Activated T-helper 17 cell treated with anti-CD3 and anti-CD28 coated beads, Interleukin-2, amount 50 U/mL, for 72 hours (primary cell): ENCODE measurements around the gene B3GNT8. TPM values are rescaled to one million over a fixed set of nuclear protein-coding genes. Genes with fewer than 3 reads are reported as not detected.
A peak's percentile ranks its signal among the peaks of the same experiment; 100 is the strongest.
"Not testable (repeated sequence)": the region's sequence is repeated elsewhere in the genome, so short reads cannot be mapped to it uniquely, and the experiment has no call there.

Experiments used
- ATAC-seq: fragments of 150-1000 bp; cut with Tn5 transposase; replicated peaks from 2 replicates; pipeline ENCODE4 v1.10.0; 2021; ENCODE audit warnings: mild to moderate bottlenecking, moderate library complexity
- H3K27ac Mint-ChIP-seq: one replicate; pipeline ENCODE4 v1.8.0; 2022; ENCODE audit warnings: mixed read lengths
- H3K27me3 Mint-ChIP-seq: one replicate; pipeline ENCODE4 v1.8.0; 2022; ENCODE audit warnings: mixed read lengths
- H3K36me3 Mint-ChIP-seq: one replicate; pipeline ENCODE4 v1.8.0; 2022; ENCODE audit warnings: low read depth, mild to moderate bottlenecking, mixed read lengths
- H3K4me1 Mint-ChIP-seq: one replicate; pipeline ENCODE4 v1.8.0; 2022; ENCODE audit warnings: mixed read lengths
- H3K4me3 Mint-ChIP-seq: one replicate; pipeline ENCODE4 v1.8.0; 2022; ENCODE audit warnings: mild to moderate bottlenecking, mixed read lengths
- H3K9me3 Mint-ChIP-seq: one replicate; pipeline ENCODE4 v1.8.0; 2022; ENCODE audit warnings: mixed read lengths
- total RNA-seq, 2 donors: library from RNA; stranded (reverse); gene quantifications; one replicate each; pipeline ENCODE4 v1.2.3, GENCODE V29; 2022

Gene B3GNT8, protein sequence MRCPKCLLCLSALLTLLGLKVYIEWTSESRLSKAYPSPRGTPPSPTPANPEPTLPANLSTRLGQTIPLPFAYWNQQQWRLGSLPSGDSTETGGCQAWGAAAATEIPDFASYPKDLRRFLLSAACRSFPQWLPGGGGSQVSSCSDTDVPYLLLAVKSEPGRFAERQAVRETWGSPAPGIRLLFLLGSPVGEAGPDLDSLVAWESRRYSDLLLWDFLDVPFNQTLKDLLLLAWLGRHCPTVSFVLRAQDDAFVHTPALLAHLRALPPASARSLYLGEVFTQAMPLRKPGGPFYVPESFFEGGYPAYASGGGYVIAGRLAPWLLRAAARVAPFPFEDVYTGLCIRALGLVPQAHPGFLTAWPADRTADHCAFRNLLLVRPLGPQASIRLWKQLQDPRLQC
- total RNA-seq = under 1 TPM; 0.45 to 0.71 TPM

DNA sequence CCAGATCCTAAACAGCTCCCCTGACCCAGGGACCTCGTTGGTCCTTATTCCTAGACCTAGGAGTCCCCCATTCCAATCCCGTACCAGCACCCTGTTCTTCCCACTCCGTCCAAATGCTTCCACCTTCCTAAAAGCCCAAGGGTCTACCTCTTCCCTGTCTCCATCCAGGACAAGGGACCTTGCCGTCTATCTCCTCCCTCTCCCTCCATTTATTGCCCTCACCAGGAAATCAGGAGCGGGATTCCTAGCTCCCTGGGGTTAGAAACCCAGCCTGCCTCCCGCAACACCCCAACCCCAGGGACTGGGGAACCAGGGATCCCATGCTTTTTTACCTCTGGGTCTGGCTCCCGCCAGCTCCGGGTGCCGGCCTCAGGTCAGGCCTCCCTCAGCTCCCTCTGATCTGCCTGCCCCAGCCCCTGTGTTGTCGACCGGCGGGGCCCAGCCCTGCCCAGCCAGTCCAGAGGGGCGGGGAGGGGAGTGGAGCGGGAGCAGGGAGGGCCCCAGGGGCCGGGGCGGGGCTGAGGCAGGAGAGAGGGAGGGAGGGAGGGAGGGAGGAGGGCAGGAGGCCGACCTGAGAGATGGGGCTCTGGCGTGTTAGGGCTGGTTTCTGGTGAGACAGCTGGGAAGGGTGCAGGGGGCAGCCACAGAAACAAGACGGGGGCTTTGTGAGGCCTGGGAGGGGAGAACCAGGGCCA is at the start of gene B3GNT8:
B3GNT8 (minus strand) TSS at position 423 of the 695 bp plus-strand sequence. CDS start 596 bp downstream, outside the sequence.
- peaks cover 12% of the 10 kb centered on the region for H3K4me1 Mint-ChIP-seq
- peak within 1 kb of the TSS; percentile 84 for H3K4me3 Mint-ChIP-seq
- peaks cover 47% of the 10 kb centered on the region for H3K36me3 Mint-ChIP-seq
- H3K27ac Mint-ChIP-seq = peak within 1 kb of the TSS; percentile 94
- no peaks in the 10 kb centered on the region for H3K9me3 Mint-ChIP-seq
- H3K27me3 Mint-ChIP-seq = no peaks in the 10 kb centered on the region
- peak; percentile 70 for ATAC-seq

DNA sequence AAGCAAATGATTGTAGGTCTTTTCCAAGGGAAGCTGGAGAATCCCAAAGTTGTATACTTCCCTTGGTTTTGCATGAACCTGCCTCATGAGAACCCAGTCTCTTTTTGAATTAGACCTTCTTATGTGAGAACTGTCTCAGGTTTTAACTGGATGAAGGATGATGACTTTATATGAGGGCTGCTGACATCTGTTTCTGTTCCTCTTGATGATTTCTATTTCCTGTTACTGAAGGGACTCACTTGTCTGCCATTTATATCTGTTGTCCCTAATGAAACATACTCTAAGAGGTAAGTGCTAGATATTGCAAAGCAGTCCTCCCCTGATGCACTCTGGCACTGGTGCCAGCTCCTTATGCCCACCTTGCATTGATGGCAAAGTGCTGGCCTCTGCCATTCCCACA is 49.4 kb upstream of the B3GNT8 start:
- Mint-ChIP-seq H3K36me3 (no peaks in the 10 kb centered on the region), H3K4me3 (no peak overlapping the region), H3K27me3 (peaks cover 48% of the 10 kb centered on the region), H3K27ac (no peak overlapping the region), H3K4me1 (no peaks in the 10 kb centered on the region), H3K9me3 (no peaks in the 10 kb centered on the region)
- no peak for ATAC-seq

DNA sequence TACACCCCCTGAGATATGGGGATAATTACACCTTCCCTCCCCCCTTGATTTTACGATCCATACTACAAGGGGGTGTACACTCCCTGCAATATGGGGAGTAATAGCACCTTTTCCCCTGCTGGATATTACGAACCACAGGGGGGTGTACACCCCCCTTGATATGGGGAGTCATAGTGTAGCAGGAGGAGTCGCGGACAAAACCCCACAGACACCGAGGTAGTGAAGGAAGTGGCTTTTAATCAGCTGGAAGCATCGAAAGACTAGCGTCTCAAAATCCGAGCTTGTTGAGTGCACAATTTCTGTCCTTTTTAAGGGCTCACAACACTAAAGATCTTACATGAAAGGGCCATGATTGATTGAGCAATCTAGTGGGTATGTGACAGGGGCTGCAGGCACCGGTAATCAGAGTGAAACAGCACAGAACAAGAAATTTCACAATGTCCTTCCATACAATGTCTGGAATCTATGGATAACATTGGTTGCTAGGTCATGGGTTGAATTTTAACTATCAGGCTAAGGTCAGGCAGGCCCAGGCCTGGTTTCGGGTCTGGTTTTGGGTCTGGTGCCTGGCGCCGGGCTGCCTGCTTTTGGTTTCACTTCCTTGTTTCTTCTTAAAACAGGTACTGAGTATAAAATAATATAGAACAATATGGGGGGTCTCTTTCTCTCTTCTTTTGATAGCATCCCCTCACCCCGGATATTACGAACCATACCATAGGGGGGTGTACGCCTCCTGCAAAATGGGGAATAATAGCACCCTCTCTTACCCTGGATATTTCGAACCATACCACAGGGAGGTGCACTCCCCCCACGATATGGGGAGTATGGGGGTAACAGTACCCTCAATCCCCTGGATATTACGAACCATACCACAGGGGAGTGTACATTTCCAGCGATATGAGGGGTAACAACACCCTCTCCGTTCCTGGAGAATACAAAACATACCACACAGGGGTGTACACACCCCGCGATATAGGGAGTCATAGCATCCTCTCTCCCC is 36.4 kb upstream of the B3GNT8 start:
- not testable (repeated sequence) for H3K9me3 Mint-ChIP-seq, H3K4me1 Mint-ChIP-seq, H3K36me3 Mint-ChIP-seq
- peak; percentile 53 for ATAC-seq
- Mint-ChIP-seq H3K27me3 (peaks cover 30% of the 10 kb centered on the region), H3K4me3 (peak overlapping the region; percentile 58), H3K27ac (peak overlapping the region; percentile 57)

DNA sequence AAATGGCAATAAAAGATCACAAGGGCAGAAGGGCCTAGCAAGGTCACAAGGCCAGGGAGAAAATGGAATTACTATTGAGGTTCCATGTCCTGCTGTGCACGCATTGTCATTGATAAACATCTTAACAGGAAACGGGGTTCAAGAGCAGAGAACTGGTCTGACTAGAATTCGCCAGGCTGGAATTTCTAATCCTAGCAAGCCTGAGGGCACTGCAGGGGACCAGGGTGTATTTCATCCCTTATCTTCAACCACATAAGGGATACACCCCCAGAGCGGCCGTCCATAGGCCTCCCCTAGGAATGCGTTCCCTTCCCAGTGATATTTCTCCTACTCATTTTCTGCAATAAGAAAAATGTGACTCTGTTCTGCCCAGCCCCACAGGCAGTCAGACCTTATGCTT is 35.3 kb upstream of the B3GNT8 start:
- H3K27ac Mint-ChIP-seq = no peak overlapping the region
- H3K4me1 Mint-ChIP-seq = peaks cover 10% of the 10 kb centered on the region
- H3K4me3 Mint-ChIP-seq = peak overlapping the region; percentile 58
- ATAC-seq = no peak
- H3K36me3 Mint-ChIP-seq = no peaks in the 10 kb centered on the region
- no peaks in the 10 kb centered on the region for H3K9me3 Mint-ChIP-seq
- peaks cover 21% of the 10 kb centered on the region for H3K27me3 Mint-ChIP-seq

DNA sequence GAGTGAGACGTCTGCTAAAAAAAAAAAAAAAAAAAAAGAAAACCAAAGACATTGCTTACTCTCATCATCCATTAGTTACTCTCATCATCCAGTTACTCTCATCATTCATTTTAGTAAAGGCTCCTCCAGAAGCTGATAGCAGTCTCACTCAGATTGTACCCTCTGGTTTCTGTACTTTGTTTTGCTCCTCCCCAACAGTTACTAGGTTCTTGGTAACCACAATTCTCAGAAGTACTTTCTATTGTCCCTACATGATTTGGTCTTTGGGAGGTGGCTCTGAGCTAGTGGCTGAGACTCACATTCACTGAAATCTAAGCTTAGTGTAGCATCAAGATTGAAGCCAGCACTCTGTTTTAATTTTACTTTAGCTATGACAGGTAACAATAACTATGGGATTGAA is 30.1 kb upstream of the B3GNT8 start:
- peak overlapping the region; percentile 15 for H3K4me3 Mint-ChIP-seq

DNA sequence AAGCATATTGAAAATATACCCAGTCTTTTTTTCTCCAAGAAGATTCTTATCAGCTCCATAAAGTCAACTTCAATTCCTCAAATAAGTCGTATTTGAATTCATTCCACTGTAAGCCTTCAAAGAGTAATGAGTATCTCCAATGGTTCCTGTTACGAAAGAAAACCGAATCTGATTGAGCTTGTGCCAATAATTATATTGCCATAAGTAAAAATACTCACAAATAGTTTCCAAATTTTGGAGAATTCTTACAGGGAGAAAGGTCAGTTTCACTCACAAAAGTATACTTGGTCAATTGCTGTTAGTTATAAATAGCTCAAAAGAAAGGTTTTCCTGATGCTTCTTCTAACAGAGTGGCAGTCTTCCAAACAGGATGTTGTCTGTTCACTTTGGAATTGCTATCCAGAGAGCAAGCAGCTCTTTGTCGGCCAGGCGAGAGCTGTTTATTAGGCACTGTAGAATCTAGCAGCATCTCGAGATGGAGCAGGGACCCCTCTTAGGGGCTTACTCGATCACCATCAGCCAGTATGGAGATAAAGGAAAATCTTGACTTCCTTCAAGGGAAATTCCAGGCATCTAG is 29.3 kb upstream of the B3GNT8 start:
- Mint-ChIP-seq H3K27ac (peak overlapping the region; percentile 58), H3K4me3 (peak overlapping the region; percentile 15), H3K27me3 (no peaks in the 10 kb centered on the region), H3K36me3 (no peaks in the 10 kb centered on the region), H3K4me1 (peaks cover 15% of the 10 kb centered on the region), H3K9me3 (no peaks in the 10 kb centered on the region)
- no peak for ATAC-seq

More for the DNA sequence above, 30.1 kb upstream of the B3GNT8 start:
- Mint-ChIP-seq H3K27me3 (no peaks in the 10 kb centered on the region), H3K36me3 (no peaks in the 10 kb centered on the region), H3K9me3 (no peaks in the 10 kb centered on the region), H3K27ac (peak overlapping the region; percentile 58), H3K4me1 (peaks cover 15% of the 10 kb centered on the region)
- peak; percentile 97 for ATAC-seq

DNA sequence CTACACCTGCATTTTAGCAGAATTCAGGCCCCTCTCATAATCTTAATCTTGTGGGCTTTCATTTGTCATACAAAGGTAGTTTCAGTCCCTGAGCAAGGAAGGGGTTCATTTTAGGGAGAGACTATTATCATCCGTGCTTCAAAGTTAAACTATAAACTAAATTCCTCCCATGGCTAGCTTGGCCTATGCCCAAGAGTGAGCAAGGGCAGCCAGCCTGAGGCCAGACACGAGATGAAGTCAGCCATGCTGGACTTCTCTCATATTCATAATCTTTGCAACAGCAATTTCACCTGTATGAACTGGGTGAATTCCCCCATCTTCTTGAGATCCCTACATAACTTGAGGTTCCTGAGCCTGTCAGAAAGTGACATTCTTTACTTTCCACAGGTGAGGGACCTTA is 28.8 kb upstream of the B3GNT8 start:
- ATAC-seq = no peak
- H3K4me1 Mint-ChIP-seq = peaks cover 15% of the 10 kb centered on the region

DNA sequence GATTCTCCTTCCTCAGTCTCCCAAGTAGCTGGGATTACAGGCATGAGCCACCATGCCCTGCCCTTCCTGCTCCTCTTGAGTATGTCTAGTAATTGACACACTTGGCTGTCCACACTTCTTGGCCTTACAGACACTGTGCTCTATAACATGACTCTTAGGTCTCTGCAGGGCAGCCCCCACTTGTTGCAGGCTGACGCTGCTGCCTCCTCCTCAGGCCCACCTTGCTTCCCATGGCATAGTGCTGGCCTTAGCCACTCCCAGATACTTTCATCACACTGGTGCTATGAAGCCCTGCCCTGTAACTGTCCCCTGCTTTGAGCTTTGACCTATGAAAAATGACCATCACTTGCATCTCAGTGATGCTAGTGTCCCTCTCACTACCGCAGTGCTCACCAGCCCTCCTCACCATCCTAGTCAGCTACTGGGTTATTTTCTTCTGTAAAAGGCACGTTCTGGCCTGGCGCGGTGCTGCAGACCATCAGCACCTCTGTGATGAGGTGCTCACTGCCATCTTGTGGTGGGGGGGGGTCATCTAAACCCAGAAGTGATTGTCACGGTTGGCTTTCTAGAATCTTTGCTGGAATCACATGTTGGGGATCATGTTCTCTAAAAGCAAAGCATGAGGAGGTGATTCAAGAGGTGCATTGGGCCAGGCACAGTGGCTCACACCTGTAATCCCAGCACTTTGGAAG is 25.6 kb upstream of the B3GNT8 start:
- Mint-ChIP-seq H3K27ac (no peak overlapping the region), H3K27me3 (no peaks in the 10 kb centered on the region), H3K9me3 (no peaks in the 10 kb centered on the region), H3K4me1 (peaks cover 12% of the 10 kb centered on the region), H3K4me3 (no peak overlapping the region), H3K36me3 (no peaks in the 10 kb centered on the region)
- ATAC-seq = no peak

More for the DNA sequence above, 28.8 kb upstream of the B3GNT8 start:
- Mint-ChIP-seq H3K9me3 (no peaks in the 10 kb centered on the region), H3K27ac (peak overlapping the region; percentile 58), H3K36me3 (no peaks in the 10 kb centered on the region), H3K4me3 (no peak overlapping the region), H3K27me3 (no peaks in the 10 kb centered on the region)

DNA sequence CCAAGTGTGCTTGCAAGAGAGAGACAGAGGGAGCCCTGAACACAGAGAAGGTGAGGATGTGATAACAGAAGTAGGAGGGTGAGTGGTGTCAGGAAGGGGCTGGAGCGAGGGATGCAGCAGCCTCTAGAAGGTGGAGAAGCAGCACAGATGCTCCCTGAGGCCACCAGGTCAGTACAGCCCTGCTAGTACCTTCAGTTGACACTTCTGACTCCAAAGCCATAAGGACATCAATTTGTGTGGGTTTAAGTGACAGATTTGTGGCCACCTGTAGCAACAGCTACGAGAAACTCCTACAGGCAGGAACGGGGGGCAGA is 22.6 kb upstream of the B3GNT8 start:
- Mint-ChIP-seq H3K27me3 (no peaks in the 10 kb centered on the region), H3K4me3 (peak overlapping the region; percentile 71), H3K27ac (peak overlapping the region; percentile 24), H3K4me1 (no peaks in the 10 kb centered on the region), H3K36me3 (no peaks in the 10 kb centered on the region), H3K9me3 (no peaks in the 10 kb centered on the region)
- peak; percentile 9 for ATAC-seq

DNA sequence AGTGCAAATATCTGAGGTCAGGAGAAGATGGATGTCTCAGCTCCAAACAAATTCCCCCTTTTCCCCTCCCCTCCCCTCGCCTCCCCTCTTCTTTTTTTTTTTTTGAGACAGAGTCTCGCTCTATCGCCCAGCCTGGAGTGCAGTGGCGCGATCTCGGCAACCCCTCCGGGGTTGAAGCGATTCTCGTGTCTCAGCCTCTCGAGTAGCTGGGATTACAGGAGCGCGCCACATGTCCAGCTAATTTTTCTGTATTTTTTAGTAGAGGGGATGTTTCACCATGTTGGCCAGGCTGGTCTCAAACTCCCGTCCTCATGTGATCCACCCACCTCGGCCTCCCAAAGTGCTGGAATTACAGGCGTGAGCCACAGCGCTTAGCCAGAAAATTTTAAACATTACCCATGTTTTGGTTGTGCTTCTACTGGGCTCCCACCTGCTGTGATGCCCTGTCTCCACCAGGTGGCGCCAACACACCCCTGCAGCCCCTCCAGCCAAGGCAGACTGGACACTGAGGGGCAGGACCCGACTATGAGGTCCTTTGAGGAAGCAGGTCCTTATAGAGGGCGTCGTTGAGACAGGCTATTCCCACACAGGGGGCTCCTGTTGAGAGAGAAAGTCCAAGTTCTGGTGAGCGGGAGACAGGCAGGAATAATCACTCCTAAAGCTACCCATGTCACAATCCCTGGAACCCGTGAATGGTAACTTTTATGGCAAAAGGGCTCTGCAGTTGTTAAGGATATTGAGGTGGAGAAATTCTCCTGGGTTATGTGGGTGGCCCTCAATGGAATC is 22.1 kb upstream of the B3GNT8 start:
- peak; percentile 94 for ATAC-seq
- H3K4me3 Mint-ChIP-seq = peak overlapping the region; percentile 71

DNA sequence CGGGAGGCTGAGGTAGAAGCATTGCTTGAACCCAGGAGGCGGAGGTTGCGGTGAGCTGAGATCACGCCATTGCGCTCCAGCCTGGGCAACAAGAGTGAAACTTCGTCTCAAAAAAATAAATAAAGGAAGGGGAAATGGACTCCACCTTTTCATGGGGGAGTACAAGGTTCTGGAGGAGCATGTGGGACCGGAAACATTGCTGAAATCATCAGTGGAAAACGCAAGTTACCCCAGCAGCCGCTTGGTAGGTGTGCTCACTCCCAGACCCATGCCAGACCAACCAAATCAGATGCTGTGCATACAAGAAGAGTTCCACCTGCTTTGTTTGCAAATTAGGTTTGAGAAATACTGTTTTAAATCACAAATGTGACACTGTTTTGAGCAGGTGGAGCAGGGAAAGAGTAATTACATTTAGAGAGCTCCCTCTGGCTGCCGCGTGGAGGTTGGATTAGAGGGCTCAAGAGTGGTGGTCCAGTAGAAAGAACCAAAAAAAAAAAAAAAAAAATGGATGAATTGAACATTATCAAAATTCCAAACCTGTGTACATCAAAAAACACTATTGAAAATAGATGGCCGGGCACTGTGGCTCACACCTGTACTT is 20.7 kb upstream of the B3GNT8 start:
- Mint-ChIP-seq H3K36me3 (no peaks in the 10 kb centered on the region), H3K9me3 (no peaks in the 10 kb centered on the region), H3K4me3 (peak overlapping the region; percentile 15), H3K27ac (no peak overlapping the region), H3K4me1 (no peaks in the 10 kb centered on the region), H3K27me3 (peaks cover 6% of the 10 kb centered on the region)
- no peak for ATAC-seq

More for the DNA sequence above, 22.1 kb upstream of the B3GNT8 start:
- Mint-ChIP-seq H3K9me3 (no peaks in the 10 kb centered on the region), H3K36me3 (no peaks in the 10 kb centered on the region), H3K27me3 (no peaks in the 10 kb centered on the region), H3K27ac (peak overlapping the region; percentile 24), H3K4me1 (no peaks in the 10 kb centered on the region)

DNA sequence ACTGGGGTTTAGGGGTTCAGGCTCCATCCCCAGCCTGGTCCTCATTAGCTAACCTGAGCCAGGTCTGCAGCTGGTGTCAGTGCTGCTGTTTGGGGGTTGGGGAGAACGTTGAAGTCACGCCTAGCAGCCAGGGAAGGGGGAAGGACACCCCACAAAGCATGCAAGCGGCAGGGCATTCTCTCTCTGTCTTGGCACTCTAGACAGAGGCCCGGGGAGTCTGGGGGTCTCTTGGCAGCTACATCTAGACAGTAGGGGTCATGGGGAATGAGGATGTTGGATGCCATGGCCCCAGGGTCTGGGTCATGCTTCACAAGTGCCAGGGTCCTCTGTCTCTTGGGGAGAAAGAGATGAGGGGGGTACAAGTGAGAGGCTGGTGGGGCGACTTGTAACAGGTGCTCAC is 18.4 kb upstream of the B3GNT8 start:
- H3K4me3 Mint-ChIP-seq = no peak overlapping the region
- no peak for ATAC-seq
- no peaks in the 10 kb centered on the region for H3K36me3 Mint-ChIP-seq
- no peaks in the 10 kb centered on the region for H3K9me3 Mint-ChIP-seq
- peaks cover 6% of the 10 kb centered on the region for H3K27me3 Mint-ChIP-seq
- no peaks in the 10 kb centered on the region for H3K4me1 Mint-ChIP-seq
- no peak overlapping the region for H3K27ac Mint-ChIP-seq
